ENCODE data around the gene PTK6.

Gene PTK6

GRCh38 chr20:63546956-63547724, 10.0 kb upstream of the PTK6 start:
- no peaks in the 10 kb centered on the region; the same call in 1 of the 2 replicates for H4K20me1 ChIP-seq (ENCODE audit: insufficient read depth, low read length)
- H3K27me3 ChIP-seq (replicated peaks; ENCODE audit: insufficient read depth, low read length), result peaks cover 96% of the 10 kb centered on the region

GRCh38 chr20:63546256-63546955, 9.2 kb upstream of the PTK6 start:
- Histone ChIP-seq H3K4me1 (ENCODE audit: low read length) (no peaks in the 10 kb centered on the region), H3K4me2 (ENCODE audit: low read depth, low read length) (no peak overlapping the region), H3K27me3 (replicated peaks; ENCODE audit: insufficient read depth, low read length) (peaks cover 96% of the 10 kb centered on the region), H3K9ac (ENCODE audit: low read length) (no peak overlapping the region), H3K4me3 (ENCODE audit: low read length) (no peak overlapping the region), H3K27ac (ENCODE audit: low read length) (no peak overlapping the region), H3F3A (ENCODE audit: insufficient read depth, low read length) (no peaks in the 10 kb centered on the region), H3K9me2 (replicated peaks; ENCODE audit: insufficient read depth, low read length) (no peaks in the 10 kb centered on the region), H3K9me3 (replicated peaks; ENCODE audit: insufficient read depth, low read length) (no peaks in the 10 kb centered on the region), H3K36me3 (replicated peaks; ENCODE audit: insufficient read depth, low read length) (no peaks in the 10 kb centered on the region), H2AFZ (ENCODE audit: low read length) (no peak overlapping the region), H4K20me1 (ENCODE audit: insufficient read depth, low read length) (no peaks in the 10 kb centered on the region; the same call in 1 of the 2 replicates), H3K79me2 (ENCODE audit: low read length) (no peaks in the 10 kb centered on the region)
- no peak for TF ChIP-seq EZH2phosphoT487 (IDR thresholded peaks at IDR 0.05; ENCODE audit: low read length)
- TF ChIP-seq CTCF (IDR thresholded peaks at IDR 0.05; ENCODE audit: low read length), result no peak
- TF ChIP-seq EZH2 (optimal IDR thresholded peaks at IDR 0.05; ENCODE audit: low read depth, low read length), result no peak
- no peak for DNase-seq

More at GRCh38 chr20:63546956-63547724, 10.0 kb upstream of the PTK6 start:
- Histone ChIP-seq H3K4me2 (ENCODE audit: low read depth, low read length) (no peak overlapping the region), H3K4me1 (ENCODE audit: low read length) (no peaks in the 10 kb centered on the region), H3K27ac (ENCODE audit: low read length) (no peak overlapping the region), H3K9me2 (replicated peaks; ENCODE audit: insufficient read depth, low read length) (no peaks in the 10 kb centered on the region), H3K36me3 (replicated peaks; ENCODE audit: insufficient read depth, low read length) (no peaks in the 10 kb centered on the region), H3K4me3 (ENCODE audit: low read length) (no peak overlapping the region), H3K9me3 (replicated peaks; ENCODE audit: insufficient read depth, low read length) (no peaks in the 10 kb centered on the region), H2AFZ (ENCODE audit: low read length) (no peak overlapping the region), H3K79me2 (ENCODE audit: low read length) (no peaks in the 10 kb centered on the region), H3K9ac (ENCODE audit: low read length) (no peak overlapping the region), H3F3A (ENCODE audit: insufficient read depth, low read length) (no peaks in the 10 kb centered on the region)
- no peak for DNase-seq
- no peak for TF ChIP-seq CTCF (IDR thresholded peaks at IDR 0.05; ENCODE audit: low read length)

DNA sequence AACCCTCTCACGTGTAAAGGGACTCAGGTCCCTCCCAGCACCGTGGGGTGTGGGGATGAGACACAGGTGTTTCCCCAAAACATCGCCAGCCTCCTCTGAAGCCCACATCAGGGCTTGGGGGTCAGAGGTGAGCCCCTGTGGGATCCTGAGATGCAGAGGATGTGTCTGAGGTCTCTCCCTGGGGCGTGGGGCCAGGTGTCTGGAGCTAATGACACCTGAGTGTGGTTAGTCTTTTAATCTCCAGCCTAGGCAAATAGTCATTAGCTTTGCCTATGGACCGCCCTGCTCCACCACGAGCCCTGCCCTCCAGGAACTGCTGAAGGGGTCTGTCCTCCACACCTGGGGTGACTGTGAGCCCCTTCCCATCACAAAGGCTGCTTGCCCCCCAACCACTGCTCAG, 8.6 kb upstream of the PTK6 start:
- no peaks in the 10 kb centered on the region; the same call in 1 of the 2 replicates for H4K20me1 ChIP-seq (ENCODE audit: insufficient read depth, low read length)
- no peak overlapping the region for H3K4me2 ChIP-seq (ENCODE audit: low read depth, low read length)
- TF ChIP-seq EZH2phosphoT487 (IDR thresholded peaks at IDR 0.05; ENCODE audit: low read length) (no peak), CTCF (IDR thresholded peaks at IDR 0.05; ENCODE audit: low read length) (no peak), EZH2 (optimal IDR thresholded peaks at IDR 0.05; ENCODE audit: low read depth, low read length) (no peak)
- DNase-seq, result no peak
- H3K9me3 ChIP-seq (replicated peaks; ENCODE audit: insufficient read depth, low read length), result no peaks in the 10 kb centered on the region
- H3K27ac ChIP-seq (ENCODE audit: low read length), result no peak overlapping the region
- no peaks in the 10 kb centered on the region for H3K9me2 ChIP-seq (replicated peaks; ENCODE audit: insufficient read depth, low read length)
- peaks cover 96% of the 10 kb centered on the region for H3K27me3 ChIP-seq (replicated peaks; ENCODE audit: insufficient read depth, low read length)
- H3K4me3 ChIP-seq (ENCODE audit: low read length), result no peak overlapping the region
- H3K79me2 ChIP-seq (ENCODE audit: low read length), result no peaks in the 10 kb centered on the region
- H3F3A ChIP-seq (ENCODE audit: insufficient read depth, low read length), result no peaks in the 10 kb centered on the region
- no peak overlapping the region for H3K9ac ChIP-seq (ENCODE audit: low read length)
- no peaks in the 10 kb centered on the region for H3K36me3 ChIP-seq (replicated peaks; ENCODE audit: insufficient read depth, low read length)
- H2AFZ ChIP-seq (ENCODE audit: low read length), result no peak overlapping the region
- no peaks in the 10 kb centered on the region for H3K4me1 ChIP-seq (ENCODE audit: low read length)

Data from MM.1S (cell line).